Endothelial cell (in vitro differentiated cells): ENCODE measurements around the gene MYLK3. TPM values are rescaled to one million over a fixed set of nuclear protein-coding genes. Genes with fewer than 3 reads are reported as not detected.

Source experiments
- DNase-seq: peaks from one replicate; pipeline ENCODE4 v3.0.0; 2021; ENCODE audit warnings: low spot score
- H3K27ac Mint-ChIP-seq: one replicate; pipeline ENCODE4 v1.8.0; 2021; ENCODE audit warnings: mixed read lengths, inconsistent platforms; ENCODE audit not compliant: unreplicated experiment
- H3K27me3 Mint-ChIP-seq: one replicate; pipeline ENCODE4 v1.8.0; 2021; ENCODE audit warnings: mild to moderate bottlenecking, moderate library complexity, mixed read lengths, inconsistent platforms; ENCODE audit not compliant: unreplicated experiment
- H3K36me3 Mint-ChIP-seq: one replicate; pipeline ENCODE4 v1.8.0; 2021; ENCODE audit warnings: mild to moderate bottlenecking, low read depth, mixed read lengths, inconsistent platforms; ENCODE audit not compliant: unreplicated experiment
- H3K4me1 Mint-ChIP-seq: one replicate; pipeline ENCODE4 v1.8.0; 2021; ENCODE audit warnings: mild to moderate bottlenecking, mixed read lengths, inconsistent platforms; ENCODE audit not compliant: unreplicated experiment
- H3K4me3 Mint-ChIP-seq: one replicate; pipeline ENCODE4 v1.8.0; 2021; ENCODE audit warnings: mild to moderate bottlenecking, mixed read lengths, inconsistent platforms; ENCODE audit not compliant: unreplicated experiment
- H3K9me3 Mint-ChIP-seq: one replicate; pipeline ENCODE4 v1.8.0; 2021; ENCODE audit warnings: mixed read lengths, inconsistent platforms; ENCODE audit not compliant: unreplicated experiment
- CTCF ChIP-seq: fragments of 200-600 bp; sonication (generic); IDR thresholded peaks from one replicate; pipeline ENCODE4 v1.5.0; 2021; ENCODE audit warnings: antibody characterized with exemption; ENCODE audit not compliant: unreplicated experiment
- total RNA-seq: library from RNA; stranded (reverse); fragmentation: NEBNext Ultra II Directional; extraction: Animal tissue kit (Norgen Biotek cat#: 25700); gene quantifications from one replicate; pipeline ENCODE4 v1.2.1, GENCODE V29; 2021; ENCODE audit not compliant: unreplicated experiment

The MYLK3 gene
- total RNA-seq, 1 donor from 2014 or later = 0.95 TPM

- Mint-ChIP-seq H3K36me3 (no peaks in the 10 kb centered on the region), H3K9me3 (no peaks in the 10 kb centered on the region), H3K27me3 (peaks cover 5% of the 10 kb centered on the region), H3K4me1 (no peaks in the 10 kb centered on the region), H3K27ac (no peak overlapping the region), H3K4me3 (no peak overlapping the region)
- TF ChIP-seq CTCF = no peak
- no peak for DNase-seq
Observed at GRCh38 chr16:46721885-46722284, 26.3 kb downstream of the MYLK3 start.

GRCh38 chr16:46720619-46721018, 27.5 kb downstream of the MYLK3 start:
- Mint-ChIP-seq H3K4me3 (no peak overlapping the region), H3K9me3 (no peaks in the 10 kb centered on the region)
- TF ChIP-seq CTCF = no peak

GRCh38 chr16:46719528-46719927, 28.6 kb downstream of the MYLK3 start:
- DNase-seq = no peak
- peaks cover 9% of the 10 kb centered on the region for H3K27me3 Mint-ChIP-seq

More at GRCh38 chr16:46720619-46721018, 27.5 kb downstream of the MYLK3 start:
- no peaks in the 10 kb centered on the region for H3K36me3 Mint-ChIP-seq
- peaks cover 5% of the 10 kb centered on the region for H3K27me3 Mint-ChIP-seq
- DNase-seq = no peak
- H3K27ac Mint-ChIP-seq = no peak overlapping the region
- no peaks in the 10 kb centered on the region for H3K4me1 Mint-ChIP-seq

GRCh38 chr16:46718214-46718613, 29.9 kb downstream of the MYLK3 start:
- Mint-ChIP-seq H3K27ac (no peak overlapping the region), H3K4me3 (no peak overlapping the region), H3K27me3 (peaks cover 8% of the 10 kb centered on the region), H3K9me3 (no peaks in the 10 kb centered on the region), H3K4me1 (no peaks in the 10 kb centered on the region), H3K36me3 (no peaks in the 10 kb centered on the region)
- no peak for DNase-seq
- no peak for TF ChIP-seq CTCF

More at GRCh38 chr16:46719528-46719927, 28.6 kb downstream of the MYLK3 start:
- H3K36me3 Mint-ChIP-seq = no peaks in the 10 kb centered on the region
- no peaks in the 10 kb centered on the region for H3K9me3 Mint-ChIP-seq
- H3K4me1 Mint-ChIP-seq = no peaks in the 10 kb centered on the region
- H3K27ac Mint-ChIP-seq = no peak overlapping the region
- H3K4me3 Mint-ChIP-seq = no peak overlapping the region
- no peak for TF ChIP-seq CTCF

GRCh38 chr16:46717692-46718091, 30.5 kb downstream of the MYLK3 start:
- Mint-ChIP-seq H3K4me3 (no peak overlapping the region), H3K27ac (no peak overlapping the region), H3K36me3 (no peaks in the 10 kb centered on the region), H3K9me3 (no peaks in the 10 kb centered on the region), H3K27me3 (peaks cover 8% of the 10 kb centered on the region), H3K4me1 (no peaks in the 10 kb centered on the region)
- DNase-seq = no peak
- no peak for TF ChIP-seq CTCF
